ENCODE data around the gene GSG1. TPM values are rescaled to one million over a fixed set of nuclear protein-coding genes. Genes with fewer than 3 reads are reported as not detected.
A peak's percentile ranks its signal among the peaks of the same experiment; 100 is the strongest.

GSG1 gene
- total RNA-seq, 1 experiment from 2014 or later: 0.22 TPM

GRCh38 chr12:13153180-13153579, 49.7 kb upstream of the GSG1 start:
- no peak overlapping the region for H3K4me2 ChIP-seq (ENCODE audit: insufficient read depth, insufficient read length, low read length)
- H3K9me3 ChIP-seq (ENCODE audit: control insufficient read depth, low read depth, low read length): no peaks in the 10 kb centered on the region
- H3K79me1 ChIP-seq (ENCODE audit: insufficient read depth, low read depth, low read length, poor library complexity, severe bottlenecking): no peaks in the 10 kb centered on the region
- H2BK15ac ChIP-seq (ENCODE audit: low read depth, low read length): no peak overlapping the region
- no peak overlapping the region for H2BK120ac ChIP-seq (ENCODE audit: low read depth, low read length, poor library complexity, severe bottlenecking)
- no peak overlapping the region for H3K23ac ChIP-seq (ENCODE audit: insufficient read length, low read depth, low read length)
- no peak overlapping the region for H2AK5ac ChIP-seq (ENCODE audit: insufficient read length, low read length)
- H3K9me3 Mint-ChIP-seq: no peaks in the 10 kb centered on the region; a peak in 1 of 5 replicates
- no peak overlapping the region for H2BK5ac ChIP-seq (ENCODE audit: insufficient read length, low read length)
- no peak overlapping the region for H2BK12ac ChIP-seq (ENCODE audit: insufficient read length, low read depth, low read length)
- peak overlapping the region in 1 of 3 experiments; percentile 20; a peak in 1 of 7 replicates for H3K27ac Mint-ChIP-seq
- peaks cover 3% of the 10 kb centered on the region for H3K4me1 ChIP-seq (ENCODE audit: insufficient read depth, low read length)
- H3K27me3 Mint-ChIP-seq (ENCODE audit: low read depth): no peaks in the 10 kb centered on the region; the same call in 1 of the 2 replicates
- no peaks in the 10 kb centered on the region for H4K20me1 ChIP-seq (ENCODE audit: control insufficient read depth, insufficient read depth, insufficient read length)
- peaks cover 0 to 4% (median 0%) of the 10 kb centered on the region in 3 experiments; a peak in 2 of 7 replicates for H3K36me3 Mint-ChIP-seq (ENCODE audit: insufficient read depth in 1 of 3, low read depth in 3 of 3)
- no peak overlapping the region for H2AFZ ChIP-seq (ENCODE audit: low read length)
- no peak overlapping the region for H3K4ac ChIP-seq (ENCODE audit: low read depth, low read length)
- H3K79me2 ChIP-seq (ENCODE audit: insufficient read depth, low read length): no peaks in the 10 kb centered on the region
- no peak overlapping the region for H3K9ac ChIP-seq (ENCODE audit: extremely low read depth, insufficient read length, low read length)
- H2BK20ac ChIP-seq (ENCODE audit: low read depth, low read length, poor library complexity, severe bottlenecking): no peak overlapping the region
- H3K4me1 Mint-ChIP-seq: peaks cover 23 to 28% of the 10 kb centered on the region in 2 experiments
- no peak overlapping the region for H3K56ac ChIP-seq (ENCODE audit: insufficient read length, low read depth, low read length)
- no peaks in the 10 kb centered on the region for H3K27me3 ChIP-seq (ENCODE audit: insufficient read depth, low read length)
- no peak overlapping the region for H3K4me3 Mint-ChIP-seq
- no peak overlapping the region for H3K14ac ChIP-seq (ENCODE audit: insufficient read depth, low read length)
- no peak overlapping the region for H4K5ac ChIP-seq (ENCODE audit: insufficient read length, low read depth, low read length)
- H4K8ac ChIP-seq (replicated peaks; ENCODE audit: insufficient read length, low read depth, low read length): no peak overlapping the region
- H3K27ac ChIP-seq (ENCODE audit: insufficient read length, low read depth, low read length): no peak overlapping the region
- no peaks in the 10 kb centered on the region for H3K23me2 ChIP-seq (ENCODE audit: insufficient read length, low read depth, low read length, poor library complexity, severe bottlenecking)
- WGBS (ENCODE audit: extremely low coverage, insufficient read length, low lambda C conversion rate): no CpG with 5 or more reads among the region's 7 CpGs
- TF ChIP-seq, protein P1, sequence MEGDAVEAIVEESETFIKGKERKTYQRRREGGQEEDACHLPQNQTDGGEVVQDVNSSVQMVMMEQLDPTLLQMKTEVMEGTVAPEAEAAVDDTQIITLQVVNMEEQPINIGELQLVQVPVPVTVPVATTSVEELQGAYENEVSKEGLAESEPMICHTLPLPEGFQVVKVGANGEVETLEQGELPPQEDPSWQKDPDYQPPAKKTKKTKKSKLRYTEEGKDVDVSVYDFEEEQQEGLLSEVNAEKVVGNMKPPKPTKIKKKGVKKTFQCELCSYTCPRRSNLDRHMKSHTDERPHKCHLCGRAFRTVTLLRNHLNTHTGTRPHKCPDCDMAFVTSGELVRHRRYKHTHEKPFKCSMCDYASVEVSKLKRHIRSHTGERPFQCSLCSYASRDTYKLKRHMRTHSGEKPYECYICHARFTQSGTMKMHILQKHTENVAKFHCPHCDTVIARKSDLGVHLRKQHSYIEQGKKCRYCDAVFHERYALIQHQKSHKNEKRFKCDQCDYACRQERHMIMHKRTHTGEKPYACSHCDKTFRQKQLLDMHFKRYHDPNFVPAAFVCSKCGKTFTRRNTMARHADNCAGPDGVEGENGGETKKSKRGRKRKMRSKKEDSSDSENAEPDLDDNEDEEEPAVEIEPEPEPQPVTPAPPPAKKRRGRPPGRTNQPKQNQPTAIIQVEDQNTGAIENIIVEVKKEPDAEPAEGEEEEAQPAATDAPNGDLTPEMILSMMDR (conservative IDR thresholded peaks at IDR 0.05): no peak
- DNase-seq: no peak
- no peak overlapping the region for H4K91ac ChIP-seq (ENCODE audit: insufficient read length, low read depth, low read length)
- peak overlapping the region; percentile 67 for H3K18ac ChIP-seq (ENCODE audit: insufficient read length, low read depth, low read length)
- no peak overlapping the region for H3T11ph ChIP-seq (ENCODE audit: low read length)
